GM21360 (cell line): ENCODE data around the gene SLC12A6.
A peak's percentile ranks its signal among the peaks of the same experiment; 100 is the strongest.
"Not testable (repeated sequence)": the region's sequence is repeated elsewhere in the genome, so short reads cannot be mapped to it uniquely, and the experiment has no call there.

Experiments
- ATAC-seq: cut with Tn5 transposase; IDR thresholded peaks from one replicate; pipeline ENCODE4 v1.9.1; 2021; ENCODE audit warnings: mild to moderate bottlenecking, moderate library complexity; ENCODE audit not compliant: unreplicated experiment

Gene SLC12A6

GRCh38 chr15:34337557-34338306 lies at the start of gene SLC12A6:
Gene SLC12A6, minus strand, starts transcription at chr15:34337781. Its CDS starts 1,101 bp downstream, at chr15:34336680.
- peak; percentile 55 for ATAC-seq

GRCh38 chr15:34381829-34382521 lies 44.4 kb upstream of the SLC12A6 start:
- not testable (repeated sequence) for ATAC-seq

DNA sequence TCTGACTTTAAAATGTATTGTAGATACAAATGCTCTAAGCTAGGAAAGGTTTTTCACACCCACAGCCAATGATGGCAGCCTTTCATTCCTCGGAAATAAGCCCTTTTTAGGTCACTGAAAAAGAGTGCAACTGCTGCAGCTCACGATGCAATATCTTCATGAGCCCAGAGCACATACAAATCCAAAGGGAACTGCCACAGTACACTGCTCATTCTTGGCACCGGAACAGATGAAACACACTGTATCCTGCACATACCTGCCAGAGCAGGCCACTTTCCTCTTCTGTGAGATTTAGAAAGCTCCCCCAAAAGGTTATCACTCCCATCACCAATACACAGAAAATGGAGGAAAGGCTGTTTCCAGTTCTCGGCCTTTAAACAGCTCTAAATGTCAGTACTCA lies 42.9 kb upstream of the SLC12A6 start:
- not testable (repeated sequence) for ATAC-seq

DNA sequence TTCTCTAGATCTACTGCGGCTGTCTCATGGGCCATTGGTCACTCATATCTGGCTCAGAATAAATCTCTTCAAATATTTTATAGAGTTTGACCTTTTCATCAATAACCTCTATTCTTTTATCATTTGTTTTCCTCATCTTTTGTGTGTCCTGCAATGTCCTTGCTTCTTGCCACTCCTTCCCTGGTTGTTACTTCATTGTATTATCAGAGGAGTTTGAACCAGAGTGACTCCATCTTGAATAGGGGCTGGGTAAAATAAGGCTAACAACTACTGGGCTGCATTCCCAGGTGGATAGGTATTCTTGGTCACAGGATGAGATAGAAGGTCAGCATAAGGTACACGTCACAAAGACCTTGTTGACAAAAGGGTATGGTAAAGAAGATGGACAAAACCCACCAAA lies 39.3 kb upstream of the SLC12A6 start:
- ATAC-seq = no peak

DNA sequence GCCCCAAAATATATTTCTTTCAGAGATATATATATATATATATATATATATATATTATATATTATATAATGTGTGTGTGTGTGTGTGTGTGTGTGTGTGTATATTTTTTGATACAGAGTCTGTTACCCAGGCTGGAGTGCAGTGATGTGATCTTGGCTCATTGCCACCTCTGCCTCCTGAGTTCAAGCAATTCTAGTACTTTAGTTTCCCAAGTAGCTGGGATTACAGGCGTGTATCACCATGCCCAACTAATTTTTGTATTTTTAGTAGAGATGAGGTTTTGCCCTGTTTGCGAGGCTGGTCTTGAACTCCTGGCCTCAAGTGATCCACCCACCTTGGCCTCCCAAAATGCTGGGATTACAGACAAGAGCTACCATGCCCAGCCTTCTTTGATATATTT lies 38.0 kb upstream of the SLC12A6 start:
- not testable (repeated sequence) for ATAC-seq

DNA sequence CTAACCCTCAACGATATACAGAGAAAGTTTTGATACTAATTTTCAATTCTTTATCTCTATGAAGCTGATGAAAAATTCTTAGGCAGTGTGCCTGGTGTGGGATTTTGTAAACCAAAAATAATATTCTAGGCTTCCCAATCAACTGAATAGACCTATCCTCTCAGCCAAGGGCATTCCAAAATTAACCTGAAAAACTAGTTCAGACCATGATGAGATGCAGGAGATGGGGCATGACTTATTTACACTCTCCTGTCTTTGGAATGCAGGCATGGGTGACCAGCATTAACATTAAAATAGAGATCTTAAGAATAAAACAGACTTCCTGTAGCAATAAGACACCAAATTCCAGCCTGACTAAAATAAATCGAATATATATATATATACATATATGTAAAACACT lies 37.2 kb upstream of the SLC12A6 start:
- ATAC-seq = no peak

- ATAC-seq = no peak
Observed at GRCh38 chr15:34373951-34374350, 36.4 kb upstream of the SLC12A6 start.

- ATAC-seq = no peak
Observed at GRCh38 chr15:34370643-34371042, 33.1 kb upstream of the SLC12A6 start.

- no peak for ATAC-seq
Observed at GRCh38 chr15:34370129-34370528, 32.5 kb upstream of the SLC12A6 start.

GRCh38 chr15:34367101-34368081 lies 29.8 kb upstream of the SLC12A6 start, which contains the start of gene LPCAT4:
Gene LPCAT4, minus strand, starts transcription at chr15:34367196. Its CDS starts 96 bp downstream, at chr15:34367100.
- peak; percentile 64 for ATAC-seq

DNA sequence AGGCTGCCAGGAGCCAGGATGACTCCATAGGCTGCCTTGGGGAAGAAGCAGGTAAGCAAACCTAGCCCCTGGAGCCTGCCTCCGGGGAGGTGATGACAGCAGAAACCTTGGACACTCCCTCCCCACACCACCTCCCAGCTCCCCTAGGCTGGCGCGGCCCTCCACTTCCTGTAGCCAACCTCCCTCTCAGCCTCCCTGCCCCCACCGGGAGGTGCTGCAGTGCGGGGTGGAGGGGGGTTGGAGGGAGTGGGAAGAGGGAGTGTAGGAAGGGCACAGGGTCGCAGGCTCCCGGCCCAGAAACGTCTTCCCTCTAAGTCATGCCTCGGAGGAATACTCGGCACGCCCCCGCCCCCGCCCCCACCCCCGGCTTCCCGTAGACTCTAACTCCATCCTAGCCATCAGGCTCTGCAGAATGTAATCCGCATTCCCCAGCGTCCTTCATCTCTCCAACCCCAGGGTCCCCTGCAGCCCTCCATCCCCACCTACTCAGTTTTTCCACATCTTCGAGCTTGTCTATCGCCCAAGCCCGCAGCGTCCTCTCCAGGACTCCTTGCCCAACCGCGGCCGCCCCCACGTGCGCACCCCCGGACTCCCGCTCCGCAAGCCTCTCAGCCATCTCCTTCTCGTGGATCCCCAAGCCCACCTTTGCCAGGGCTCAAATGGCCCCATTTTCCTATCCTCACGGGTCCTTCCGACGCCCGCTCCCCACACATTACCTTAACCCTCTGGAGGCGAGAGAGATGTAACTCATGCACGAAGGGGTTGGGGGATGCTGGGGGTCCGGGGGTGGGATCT lies 28.9 kb upstream of the SLC12A6 start:
- ATAC-seq = no peak

DNA sequence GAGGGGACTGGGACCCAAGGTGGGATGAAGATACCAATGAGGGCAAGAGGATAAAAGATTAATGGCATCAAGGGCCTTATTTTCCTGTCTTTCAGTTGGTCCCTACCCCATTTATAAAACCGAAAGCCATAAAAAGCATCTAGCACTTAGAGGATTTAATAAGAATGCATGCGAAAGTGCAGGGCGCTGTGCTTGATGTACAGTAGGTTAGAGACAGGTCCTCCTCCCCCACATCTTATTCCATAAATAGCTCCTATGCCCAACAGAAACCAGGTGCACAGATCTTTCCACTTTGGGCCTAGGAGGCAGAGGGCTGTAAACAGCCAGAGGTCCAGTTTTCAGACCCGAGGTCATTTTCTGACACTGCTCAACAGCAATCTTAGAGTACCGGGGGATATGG lies 28.3 kb upstream of the SLC12A6 start:
- ATAC-seq = no peak

DNA sequence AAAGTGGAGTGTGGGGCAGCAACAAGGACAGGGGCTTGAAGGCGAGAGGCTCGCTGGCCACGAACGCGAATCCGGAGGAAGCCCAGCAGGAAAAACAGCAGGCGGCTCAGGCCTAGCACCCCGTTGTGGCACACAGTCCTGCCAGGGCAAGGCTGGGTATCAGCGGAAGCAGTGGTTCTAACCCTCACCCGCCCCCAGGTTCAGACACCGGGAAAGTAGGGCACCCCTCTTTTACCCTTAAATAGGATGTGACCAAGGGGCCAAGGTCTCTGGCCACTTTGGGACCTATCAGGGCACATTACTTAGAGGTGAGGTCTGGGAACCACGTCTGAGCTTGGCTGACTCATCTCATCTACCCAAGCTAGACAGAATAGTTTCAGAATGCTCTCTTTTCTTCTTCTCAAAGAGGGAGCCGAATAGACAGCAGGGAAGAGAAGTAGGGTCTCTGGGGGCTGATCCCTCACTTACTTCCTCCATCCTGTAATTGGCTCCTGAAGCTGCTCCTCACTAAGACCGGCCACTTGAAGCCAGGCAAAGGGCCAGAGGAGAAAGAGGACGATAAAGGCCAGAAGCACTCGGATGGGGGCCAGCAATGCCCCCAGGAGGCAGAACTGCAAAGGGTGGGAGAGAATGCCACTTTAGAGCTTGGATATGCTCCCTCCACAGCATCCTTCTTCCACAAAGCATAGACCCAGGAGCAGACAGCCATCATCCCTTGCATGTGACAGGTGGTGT lies 27.7 kb upstream of the SLC12A6 start:
- ATAC-seq = no peak

GRCh38 chr15:34364041-34364440 lies 26.5 kb upstream of the SLC12A6 start:
- ATAC-seq = no peak

- ATAC-seq = no peak
Observed at GRCh38 chr15:34362047-34362773, 24.6 kb upstream of the SLC12A6 start.

DNA sequence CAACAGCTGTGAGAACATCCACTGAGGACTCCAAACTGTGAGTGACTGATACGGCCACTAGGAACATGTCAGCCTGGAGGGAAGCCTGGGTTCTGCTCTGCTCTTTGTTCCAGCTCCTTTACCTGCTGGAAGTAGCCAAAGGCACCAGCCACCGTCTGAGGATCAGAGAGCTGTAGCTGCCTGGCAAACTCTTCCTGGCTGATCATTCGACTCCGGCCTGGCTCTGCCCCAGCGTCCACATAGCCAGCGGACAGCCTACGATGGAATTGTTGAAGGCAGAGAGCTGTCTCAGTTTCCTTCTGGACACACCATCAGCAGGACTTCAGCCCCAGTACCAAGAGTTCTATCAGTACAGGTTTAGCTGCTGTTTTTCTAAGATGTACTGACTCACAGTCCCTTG lies 23.7 kb upstream of the SLC12A6 start:
- ATAC-seq = no peak

- no peak for ATAC-seq
Observed at GRCh38 chr15:34360298-34360697, 22.7 kb upstream of the SLC12A6 start.

- no peak for ATAC-seq
Observed at GRCh38 chr15:34359416-34359815, 21.8 kb upstream of the SLC12A6 start.

- ATAC-seq = no peak
Observed at GRCh38 chr15:34358948-34359347, 21.4 kb upstream of the SLC12A6 start.
